Measurements from ENCODE around the gene PRR22.

PRR22 gene

DNA sequence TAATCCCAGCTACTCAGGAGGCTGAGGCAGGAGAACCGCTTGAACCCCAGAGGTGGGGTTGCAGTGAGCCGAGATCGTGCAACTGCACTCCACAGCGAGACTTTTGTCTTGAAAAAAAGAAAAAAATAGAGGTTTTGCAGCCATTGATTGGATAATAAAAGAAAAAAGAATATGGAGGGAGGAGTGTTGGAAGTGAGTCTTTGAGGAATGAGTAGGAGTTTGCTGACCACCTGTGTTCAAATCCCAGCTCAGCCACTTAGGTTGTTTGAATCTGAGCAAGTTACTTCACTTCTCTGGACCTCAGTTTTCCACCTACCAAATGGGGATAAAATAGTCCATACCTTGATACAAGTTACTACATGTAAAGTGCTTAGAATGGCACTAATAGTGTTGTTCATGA, 26.6 kb upstream of the PRR22 start:
- no peak for DNase-seq

DNA sequence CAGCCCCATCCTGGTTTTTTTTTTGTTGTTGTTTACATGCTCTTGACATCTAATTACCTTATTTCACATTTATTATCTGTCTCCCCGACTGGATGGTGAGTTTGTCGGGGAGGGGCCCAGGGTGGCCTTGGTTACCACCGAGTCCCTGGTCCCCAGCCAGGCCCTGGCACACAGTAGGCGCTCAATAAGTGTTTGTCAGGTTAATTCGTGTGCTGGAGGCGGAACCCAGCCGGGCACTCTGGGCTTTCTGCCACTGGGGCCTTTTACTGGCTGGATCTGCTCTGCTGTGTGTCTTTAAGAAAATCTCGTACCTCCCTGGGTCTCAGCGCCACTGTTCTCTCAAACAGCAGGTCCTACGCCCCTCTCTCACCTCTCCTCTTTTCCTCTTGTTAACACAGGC, 24.9 kb upstream of the PRR22 start:
- no peak for DNase-seq

DNA sequence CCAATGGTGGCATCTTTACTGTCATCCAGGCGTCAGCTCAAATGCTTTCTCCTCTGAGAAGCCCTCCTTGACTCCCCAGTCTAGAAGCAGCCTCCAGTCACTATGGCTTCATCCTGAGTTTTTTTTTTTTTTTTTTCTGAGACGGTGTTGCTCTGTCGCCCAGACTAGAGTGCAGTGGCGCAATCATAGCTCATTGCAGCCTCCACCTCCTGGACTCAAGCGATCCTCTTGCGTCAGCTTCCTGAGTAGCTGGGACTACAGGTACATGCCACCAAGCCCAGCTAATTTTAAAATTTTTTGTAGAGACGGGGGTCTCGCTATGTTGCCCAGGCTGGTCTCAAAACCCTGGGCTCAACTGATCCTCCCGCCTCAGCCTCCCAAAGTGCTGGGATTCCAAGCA, 24.5 kb upstream of the PRR22 start:
- DNase-seq, result no peak

DNA sequence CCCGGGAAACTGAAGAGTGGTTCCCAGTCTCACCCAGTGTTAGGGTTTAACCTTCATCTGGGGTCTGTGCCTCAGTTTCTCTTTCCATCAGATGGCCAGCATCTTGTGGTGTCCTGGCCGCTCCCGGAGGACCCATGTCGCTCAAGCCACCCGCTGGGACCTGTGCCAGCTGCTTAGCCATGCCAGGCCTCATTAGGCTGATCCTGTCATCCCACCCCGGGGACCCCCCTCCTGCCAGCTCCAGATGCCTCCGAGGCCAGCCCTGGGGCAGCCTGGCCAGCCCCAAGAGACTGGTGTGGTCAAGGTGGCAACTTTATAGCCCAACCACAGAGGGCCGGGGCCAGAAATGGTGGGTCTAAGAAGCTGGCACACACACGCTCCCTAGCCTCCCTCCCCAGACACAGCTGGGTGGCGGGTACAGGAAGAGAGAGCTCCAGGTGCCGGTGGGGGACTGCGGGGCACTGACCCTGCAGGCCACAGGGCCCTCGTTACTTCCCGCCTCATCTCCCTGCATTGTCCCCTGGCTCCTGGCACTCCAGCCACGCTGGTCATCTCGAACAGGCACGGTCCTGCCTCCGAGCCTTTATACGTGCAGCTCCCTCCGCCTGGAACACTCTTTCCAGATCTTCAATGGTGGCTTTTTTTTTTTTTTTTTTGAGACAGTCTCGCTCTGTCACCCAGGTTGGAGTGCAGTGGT, 23.7 kb upstream of the PRR22 start:
- no peak for DNase-seq

DNA sequence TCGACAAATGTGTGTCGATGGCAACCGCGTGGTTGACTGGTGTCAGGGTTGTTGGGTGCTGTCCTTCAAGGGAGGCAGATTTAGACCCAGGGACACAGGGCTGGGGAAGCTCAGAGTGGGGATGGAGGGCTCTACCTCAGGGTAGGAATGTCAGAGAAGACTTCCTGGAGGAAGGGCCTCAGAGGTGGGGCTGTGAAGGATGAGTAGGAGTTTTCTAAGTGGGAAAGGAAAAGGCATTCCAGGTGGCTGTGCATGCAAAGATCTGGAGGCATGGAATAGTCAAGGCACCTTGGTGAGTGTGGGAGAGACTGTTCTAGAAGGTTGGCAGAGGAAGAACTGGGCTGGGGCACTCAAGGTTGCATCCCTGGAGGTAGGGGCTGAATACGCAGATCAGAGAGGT, 22.4 kb upstream of the PRR22 start:
- DNase-seq, result no peak

DNA sequence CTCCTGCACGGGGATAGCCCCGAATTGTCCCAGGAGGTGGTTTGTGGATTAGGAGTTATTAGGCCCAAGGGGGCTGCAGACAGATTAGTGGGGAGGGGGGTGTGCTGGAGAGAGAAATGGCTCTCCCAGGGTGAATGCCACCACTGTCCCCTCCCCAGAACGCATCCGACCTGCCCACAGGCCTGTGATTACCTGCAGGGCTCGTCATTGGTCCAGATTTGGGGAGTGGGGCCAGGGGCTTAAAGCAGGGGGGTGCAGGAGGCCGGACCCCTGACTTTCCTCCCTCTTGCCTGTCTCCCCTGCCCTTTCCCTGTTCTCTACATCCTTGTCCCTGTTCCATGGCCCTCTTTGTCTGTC, 21.6 kb upstream of the PRR22 start:
- DNase-seq, result no peak

DNA sequence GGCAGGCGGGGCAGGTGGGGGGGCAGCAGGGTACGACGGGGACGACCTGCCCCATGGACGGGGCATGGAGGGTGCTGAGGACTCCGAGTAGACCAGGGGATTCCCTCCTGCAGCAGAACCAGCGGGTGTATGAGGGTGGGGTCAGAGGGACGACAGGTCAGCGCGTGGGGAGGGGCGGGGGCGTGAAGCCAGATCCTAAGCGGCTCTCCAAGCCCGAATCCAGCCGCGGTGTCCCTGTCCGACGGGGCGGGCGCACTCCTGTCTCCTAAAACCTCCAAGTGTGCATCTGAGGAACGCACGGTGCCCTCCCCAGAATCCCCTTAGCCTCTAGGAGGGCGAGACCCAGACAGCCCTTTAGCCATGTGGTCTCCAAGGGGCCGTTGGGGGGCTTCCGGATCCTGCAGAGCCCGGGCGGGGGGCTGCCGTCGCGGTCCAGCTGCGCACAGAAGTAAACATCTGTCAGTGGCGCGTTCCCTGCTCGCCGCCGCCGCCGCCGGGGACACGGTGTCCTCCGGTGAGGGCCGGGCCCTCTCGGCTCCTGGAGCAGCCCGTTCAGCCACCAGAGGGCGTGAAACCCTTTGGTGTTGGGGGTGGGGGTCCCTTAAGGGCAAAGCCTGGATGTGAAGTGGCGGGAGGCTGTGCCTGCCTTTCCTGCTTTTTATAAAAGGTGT, 21.1 kb upstream of the PRR22 start:
- DNase-seq, result no peak

DNA sequence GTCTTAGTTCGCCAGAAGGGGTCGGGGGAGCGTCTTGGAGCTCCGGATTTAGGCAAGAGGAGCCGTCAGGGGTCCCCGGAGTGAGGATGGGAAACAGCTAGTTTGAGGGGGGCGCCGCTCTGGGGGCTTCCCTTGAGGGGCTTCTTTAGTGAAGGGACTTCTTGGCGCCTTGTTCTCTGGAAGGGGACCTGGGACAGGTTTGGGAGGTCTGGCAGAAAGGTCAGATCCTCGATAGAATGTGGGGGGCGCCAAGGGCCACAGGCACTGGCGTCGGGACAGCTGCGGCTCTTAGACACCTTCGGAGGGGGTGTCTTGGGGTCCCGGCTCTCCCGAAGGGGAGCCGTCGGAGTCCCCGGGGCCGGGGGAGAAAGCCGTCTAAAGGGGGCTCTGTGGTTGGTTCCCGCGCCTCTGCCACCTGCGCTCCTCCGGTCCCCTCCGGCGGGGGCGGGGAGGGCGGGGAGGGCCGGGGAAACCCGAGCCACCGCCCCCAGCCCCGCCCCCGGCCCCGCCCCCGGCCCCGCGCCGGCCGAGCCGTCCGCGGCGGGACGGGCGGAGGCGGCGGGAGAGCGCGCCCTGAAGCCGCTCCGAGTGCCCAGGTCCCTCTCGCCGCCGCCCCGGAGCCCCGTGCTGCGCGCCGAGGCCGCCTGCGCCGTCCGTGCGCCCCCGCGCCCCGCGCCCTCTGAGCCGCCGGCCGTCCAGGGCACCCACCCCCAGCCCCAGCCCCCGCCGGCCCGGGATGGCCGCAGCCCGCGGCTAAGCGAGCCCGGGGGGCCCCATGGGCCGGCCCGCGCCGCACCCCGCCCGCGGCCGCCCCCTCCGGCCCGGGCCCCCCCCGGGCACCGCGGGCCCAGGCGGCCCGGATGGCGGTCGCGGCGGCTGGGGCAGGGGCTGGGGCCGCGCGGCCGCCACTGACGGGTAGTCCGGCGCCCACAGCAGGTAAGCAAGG, 20.2 kb upstream of the PRR22 start, which contains the start of gene NRTN:
NRTN (plus strand) TSS at position 552 of the 946 bp plus-strand sequence. CDS start 19,099 bp downstream, outside the sequence.
- no peak for DNase-seq

DNA sequence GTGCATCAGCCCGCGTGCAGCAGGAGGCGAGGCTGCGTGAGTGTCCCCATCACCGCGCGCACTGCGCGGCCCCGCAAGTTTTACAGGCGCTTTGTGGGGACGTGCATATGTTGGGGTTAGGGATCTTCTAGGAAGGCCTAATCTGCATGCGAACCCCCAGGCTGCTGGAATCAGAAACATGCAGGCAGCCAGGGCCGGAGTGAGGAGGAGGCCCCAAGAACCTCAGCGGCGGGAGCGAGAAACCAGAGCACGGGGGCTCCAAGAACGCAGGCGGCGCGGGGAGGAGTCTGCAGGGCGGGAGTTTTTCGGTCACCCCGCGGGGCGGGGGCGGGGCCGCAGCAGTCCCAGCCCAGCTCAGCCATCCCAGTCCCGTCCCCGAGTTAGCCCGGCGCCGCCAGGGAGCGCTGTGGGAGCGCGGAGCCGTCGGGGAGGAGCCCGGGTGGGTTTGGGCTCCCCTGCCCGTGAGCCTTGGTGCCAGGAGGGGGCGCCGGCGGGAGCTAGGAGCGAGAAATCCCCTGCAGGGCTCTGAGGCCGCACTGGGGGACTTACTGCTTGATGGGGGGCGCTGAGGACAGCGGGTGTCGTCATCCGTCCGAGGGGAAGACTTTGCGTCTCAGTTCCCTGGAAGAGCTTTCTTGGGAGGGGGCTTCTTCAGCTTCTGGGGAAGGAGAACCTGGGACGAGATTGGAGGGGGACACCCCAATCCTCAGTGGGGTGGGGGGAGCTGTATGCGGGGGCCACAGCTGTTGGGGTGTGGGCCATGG, 19.4 kb upstream of the PRR22 start:
- peak; percentile 64 for DNase-seq

DNA sequence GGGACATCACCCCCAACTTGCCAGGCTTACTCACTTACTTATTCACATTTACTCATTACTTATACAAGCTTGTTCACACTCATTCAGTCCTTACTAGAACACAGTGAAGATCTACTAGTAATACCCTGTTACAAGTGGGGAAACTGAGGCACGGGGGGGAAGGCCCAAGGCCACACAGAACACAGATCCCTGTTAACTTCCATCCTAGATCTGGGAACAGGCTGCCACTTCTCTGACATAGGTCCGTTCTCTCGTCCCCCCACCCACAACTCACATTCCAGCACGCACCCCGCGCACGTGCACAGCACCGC, 18.9 kb upstream of the PRR22 start:
- no peak for DNase-seq

DNA sequence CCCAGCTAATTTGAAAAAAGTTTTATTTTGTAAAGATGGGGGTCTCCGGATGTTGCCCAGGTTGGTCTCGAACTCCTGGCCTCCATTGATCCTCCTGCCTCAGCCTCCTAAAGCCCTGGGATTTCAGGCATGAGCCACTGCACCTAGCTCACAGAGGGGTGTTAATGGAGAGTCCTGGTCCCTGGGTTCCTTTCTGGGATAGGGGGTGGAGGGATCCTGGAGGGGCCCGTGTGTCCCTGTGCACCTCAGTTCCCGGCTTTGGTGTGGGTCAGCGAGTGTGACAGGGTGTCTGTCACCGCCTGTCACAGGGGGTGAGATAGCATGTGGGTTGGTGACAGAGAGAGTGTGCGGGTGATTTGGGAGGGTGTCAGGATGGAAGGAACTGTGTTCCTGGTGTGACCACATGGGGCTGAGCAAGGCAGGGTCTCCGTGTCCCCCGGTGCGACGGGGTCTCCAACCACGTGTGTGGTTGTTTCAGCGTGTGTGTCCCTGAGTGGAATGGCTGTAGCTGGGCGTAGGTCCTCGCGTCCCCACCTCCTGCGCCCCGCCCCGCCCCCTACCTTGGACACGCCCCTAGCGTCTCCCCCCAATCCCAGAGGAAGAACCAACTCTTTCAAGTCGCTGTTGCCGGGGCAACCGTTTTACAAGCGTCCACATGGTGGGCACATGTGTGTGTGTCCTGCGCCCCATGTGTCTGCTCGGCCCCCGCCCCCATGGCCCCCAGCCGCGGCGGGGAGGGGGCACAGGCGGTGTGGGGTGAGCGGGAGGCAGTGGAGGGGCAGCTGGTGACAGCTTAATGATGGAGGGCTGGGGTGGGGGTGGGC, 17.5 kb upstream of the PRR22 start:
- DNase-seq, result no peak

DNA sequence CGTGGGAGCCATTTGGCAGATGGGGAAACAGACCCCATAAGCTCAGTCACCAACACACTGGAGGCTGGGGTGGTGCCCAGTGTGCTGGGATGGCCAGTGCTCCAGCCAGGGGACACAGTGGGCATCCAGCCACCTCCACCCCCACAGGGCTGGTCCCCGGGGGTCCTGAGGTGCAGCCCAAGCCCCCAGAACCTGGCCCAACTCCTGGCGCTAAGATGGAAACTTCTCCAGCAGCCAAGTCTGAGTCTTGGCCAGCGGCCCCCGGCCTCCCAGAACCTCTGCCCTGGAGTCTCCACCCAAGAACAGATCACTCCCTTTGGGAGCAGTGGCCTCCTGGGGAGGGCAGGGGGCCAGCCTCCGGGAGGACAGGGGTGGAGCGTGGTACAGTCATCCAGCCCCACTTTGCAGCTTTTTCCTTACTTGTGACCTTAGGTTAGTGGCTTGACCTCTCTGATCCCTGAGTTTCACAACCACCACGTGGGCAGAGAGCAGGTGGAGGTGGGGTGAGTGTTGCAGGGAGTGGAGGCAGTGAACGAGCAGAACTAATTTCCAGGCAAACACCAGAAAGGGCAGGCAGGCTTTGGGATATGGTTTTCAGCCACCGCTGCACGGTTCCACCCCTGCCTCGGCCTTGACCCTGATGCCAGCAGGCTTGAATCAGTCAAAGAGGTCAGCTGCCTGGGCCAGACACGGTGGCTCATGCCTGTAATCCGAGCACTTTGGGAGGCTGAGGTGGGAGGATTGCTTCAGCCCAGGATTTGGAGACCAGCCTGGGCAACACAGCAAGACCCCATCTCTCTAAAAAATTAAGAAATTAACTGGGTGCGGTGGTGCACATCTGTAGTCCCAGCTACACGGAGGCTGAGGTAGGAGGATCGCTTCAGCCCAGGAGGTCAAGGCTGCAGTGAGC, 16.1 kb upstream of the PRR22 start:
- no peak for DNase-seq

DNA sequence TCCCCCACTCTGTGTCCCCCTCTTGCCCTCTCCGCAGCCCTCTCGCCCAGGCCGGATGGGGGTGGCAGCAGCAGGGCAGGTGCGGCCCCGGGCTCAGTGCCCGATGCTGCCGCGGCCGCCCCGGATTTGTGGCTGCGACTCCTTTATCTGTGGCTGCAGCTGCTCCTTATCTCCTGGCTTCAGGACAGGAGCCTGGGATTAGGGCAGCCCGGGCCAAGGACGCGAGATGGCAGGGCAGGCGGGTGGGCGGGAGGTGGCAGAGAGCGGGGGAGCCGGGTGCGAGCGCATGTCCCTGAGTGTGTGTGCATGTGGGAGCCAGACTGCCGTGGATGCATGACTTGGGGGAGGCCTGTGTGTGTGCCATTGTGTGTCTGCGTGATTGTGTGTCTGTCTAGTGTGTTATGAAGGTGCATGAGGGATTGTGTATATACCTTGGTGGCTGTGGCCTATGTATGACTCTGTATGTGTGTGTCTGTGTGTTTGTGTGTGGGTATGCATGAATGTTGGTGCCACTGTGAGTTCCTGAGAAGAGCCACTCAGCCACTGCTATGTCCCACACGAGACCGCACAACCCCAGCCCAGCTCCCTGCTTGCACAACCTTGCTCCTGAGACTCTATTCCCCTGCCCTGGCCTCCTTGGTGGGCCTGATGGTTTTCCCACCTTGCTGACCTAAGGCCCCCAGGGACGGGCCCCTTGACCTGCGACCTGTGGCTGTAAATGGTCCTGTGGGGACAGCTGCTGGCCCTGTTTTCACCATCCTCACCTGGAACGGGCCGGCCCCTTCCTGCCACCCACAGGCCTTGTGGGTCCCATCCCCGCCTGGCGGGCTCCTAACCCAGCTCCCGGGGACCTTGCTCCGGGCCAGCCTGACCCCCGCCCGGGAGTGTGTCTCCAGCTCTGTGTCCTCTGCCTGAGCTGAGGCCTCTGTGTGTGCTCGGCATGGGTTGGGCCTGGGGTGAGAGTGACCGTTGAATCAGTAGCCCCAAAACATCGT, 15.0 kb upstream of the PRR22 start:
- DNase-seq, result no peak

DNA sequence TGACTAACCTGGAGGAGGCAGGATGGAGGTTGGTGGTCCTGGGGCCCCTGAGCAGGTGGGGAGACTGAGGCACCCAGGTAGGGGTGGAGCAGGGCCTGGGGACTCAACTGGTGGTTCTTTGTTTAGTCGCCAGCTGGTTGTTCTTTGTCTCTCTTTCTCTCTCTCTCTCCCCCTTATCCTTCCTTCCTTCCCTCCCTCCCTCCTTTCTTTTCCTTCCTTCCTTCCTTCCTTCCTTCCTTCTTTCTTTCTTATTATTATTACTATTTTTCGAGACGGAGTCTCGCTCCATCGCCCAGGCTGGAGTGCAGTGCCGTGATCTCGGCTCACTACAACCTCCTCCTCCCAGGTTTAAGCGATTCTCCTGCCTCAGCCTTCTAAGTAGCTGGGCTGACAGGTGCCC, 13.7 kb upstream of the PRR22 start:
- DNase-seq, result no peak

DNA sequence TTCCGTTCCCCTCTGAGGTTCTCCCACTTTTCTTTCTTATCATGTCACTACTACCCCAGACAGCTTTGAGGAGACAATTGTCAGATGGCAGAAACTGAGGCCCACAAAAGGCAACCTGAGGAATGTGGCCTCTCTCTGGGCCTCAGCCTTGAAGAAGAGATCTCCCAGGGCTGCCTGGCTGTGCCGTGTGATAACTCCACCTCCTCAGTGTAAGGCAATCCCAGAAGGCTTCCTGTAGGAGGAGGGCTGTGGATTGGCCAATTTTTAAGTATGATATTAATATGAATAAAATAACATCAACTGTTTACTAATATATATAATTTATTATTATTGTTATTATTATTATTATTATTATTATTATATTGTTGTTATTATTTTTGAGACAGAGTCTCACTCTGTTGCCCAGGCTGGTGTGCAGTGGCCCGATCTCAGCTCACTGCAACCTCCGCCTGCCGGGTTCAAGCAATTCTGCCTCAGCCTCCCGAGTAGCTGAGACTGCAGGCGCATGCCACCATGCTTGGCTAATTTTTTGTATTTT, 10.9 kb upstream of the PRR22 start:
- no peak for DNase-seq

DNA sequence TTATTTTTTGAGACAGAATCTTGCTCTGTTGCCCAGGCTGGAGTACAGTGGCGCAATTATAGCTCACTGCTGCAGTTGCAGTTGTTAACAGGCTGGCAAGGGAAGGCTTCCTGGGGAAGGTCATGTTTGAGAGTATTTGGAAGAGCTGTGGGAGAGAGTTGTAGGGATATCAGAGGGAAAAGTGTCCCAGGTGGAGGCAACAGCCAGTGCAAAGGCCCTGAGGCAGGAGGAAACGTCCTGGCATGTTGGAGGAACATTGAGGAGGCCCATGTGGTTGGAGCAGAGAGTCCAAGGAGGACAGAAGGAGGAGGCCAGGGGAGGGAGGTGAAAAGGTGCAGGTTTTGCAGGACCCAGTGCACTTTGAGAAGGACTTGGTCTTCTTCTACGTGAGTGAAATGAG, 8.6 kb upstream of the PRR22 start:
- DNase-seq, result no peak

DNA sequence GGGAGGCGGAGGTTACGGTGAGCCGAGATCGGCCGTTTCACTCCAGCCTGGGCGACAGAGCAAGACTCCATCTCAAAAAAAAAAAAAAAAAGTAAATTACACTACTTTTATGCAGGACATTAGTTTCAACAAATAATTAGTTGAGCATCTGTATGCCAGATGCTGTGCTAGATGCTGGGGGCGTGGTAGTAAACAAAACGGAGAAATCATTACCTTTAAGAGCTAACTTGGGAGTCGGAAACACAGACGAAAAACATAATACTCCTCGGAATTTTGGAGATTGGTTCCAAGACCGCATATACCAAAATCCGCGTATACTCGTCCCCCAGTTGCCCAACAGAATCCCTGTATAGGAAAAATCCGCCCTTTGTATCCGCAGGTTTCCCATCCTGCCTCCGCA, 7.7 kb upstream of the PRR22 start:
- DNase-seq, result no peak

DNA sequence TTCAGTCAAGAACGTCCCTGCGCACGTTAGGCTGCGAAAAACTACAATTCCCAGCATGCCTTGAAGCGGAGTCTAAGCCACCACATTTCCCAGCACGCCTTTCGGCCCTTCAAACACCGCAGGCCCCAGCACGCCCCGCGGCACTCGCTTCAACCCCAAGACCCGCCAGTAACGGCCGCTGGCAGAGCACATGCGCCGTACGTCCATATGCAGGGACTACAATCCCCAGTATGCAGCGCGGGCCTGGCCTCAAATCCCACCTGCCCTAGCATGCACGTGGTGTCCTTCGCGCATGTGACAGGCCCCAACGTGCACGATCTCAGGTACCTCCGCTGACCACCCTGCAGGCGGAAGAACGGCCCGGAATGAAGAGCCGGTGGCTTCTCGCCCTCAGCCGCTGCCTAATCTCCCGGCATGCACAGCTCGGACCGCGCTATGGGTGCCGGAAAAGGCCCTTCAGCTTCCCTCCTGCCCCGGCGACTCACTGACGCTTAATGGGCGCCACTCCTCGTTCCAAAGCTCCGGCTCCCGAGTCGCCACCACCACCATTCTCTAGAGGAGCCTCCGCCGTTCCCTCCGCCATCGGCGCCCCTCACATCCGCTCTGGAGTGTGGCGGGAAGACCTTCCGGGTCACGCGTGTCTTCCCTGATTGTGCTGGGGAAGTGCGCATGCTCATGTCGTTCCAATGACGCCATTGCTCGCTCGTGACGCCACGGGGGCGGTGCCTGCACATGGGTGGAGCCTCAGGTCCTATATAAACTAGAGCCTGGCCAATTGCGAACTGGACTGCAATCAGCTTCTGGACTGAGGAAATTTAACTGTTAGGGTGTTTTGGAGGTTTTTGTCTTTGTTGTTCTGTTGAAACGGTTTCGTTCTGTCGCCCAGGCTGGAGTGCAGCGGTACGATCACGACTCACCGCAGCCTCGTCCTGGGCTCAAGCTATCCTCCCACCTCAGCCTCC, 6.3 kb upstream of the PRR22 start, which contains the start of gene DUS3L:
DUS3L (minus strand) TSS at position 605 of the 962 bp plus-strand sequence; CDS start at position 583, 22 bp downstream.
- DNase-seq, result peak; percentile 93
